OCI-LY1 (cell line): ENCODE data around the gene OR8B4.

Experiments
- CTCF ChIP-seq: fragments of 200-600 bp; sonication (generic), shearing (Covaris generic); IDR thresholded peaks from 2 replicates; pipeline ENCODE4 v1.5.1; 2017; ENCODE audit warnings: mild to moderate bottlenecking, antibody characterized with exemption, low read length, moderate library complexity, mixed read lengths
- EZH2 ChIP-seq: fragments of 200-600 bp; sonication (generic), shearing (Covaris generic); IDR thresholded peaks from 2 replicates; pipeline ENCODE4 v1.8.0; 2017; ENCODE audit warnings: borderline replicate concordance, mixed run types, mild to moderate bottlenecking, antibody characterized with exemption, low read length, moderate library complexity, mixed read lengths

GRCh38 chr11:124442847-124443246 lies 18.2 kb upstream of the OR8B4 start:
- no peak for TF ChIP-seq CTCF
- TF ChIP-seq EZH2: no peak
